Neural cell (in vitro differentiated cells): Measurements from ENCODE around the gene POU1F1. TPM values are rescaled to one million over a fixed set of nuclear protein-coding genes. Genes with fewer than 3 reads are reported as not detected.

Experiments
- H2AFZ ChIP-seq: fragments of 200-600, 300-800 bp; sonication (generic), shearing (Covaris generic); 2 replicates; pipeline ENCODE4 v1.6.0; 2014; ENCODE audit warnings: low read depth, mild to moderate bottlenecking, antibody characterized with exemption, low read length, moderate library complexity
- H3F3A ChIP-seq: fragments of 200-600 bp; shearing (Covaris generic); 2 replicates; pipeline ENCODE4 v1.6.1; 2016; ENCODE audit warnings: mild to moderate bottlenecking, moderate library complexity, mixed read lengths, antibody characterized with exemption, low read length; ENCODE audit not compliant: insufficient read depth, poor library complexity, severe bottlenecking
- H3K27ac ChIP-seq: fragments of 200-600, 300-800 bp; sonication (generic), shearing (Covaris generic); 2 replicates; pipeline ENCODE4 v1.5.1; 2014; ENCODE audit warnings: mild to moderate bottlenecking, low read length, moderate library complexity
- H3K27me3 ChIP-seq: fragments of 300-800, 200-600 bp; sonication (generic), shearing (Covaris generic); 2 replicates; pipeline ENCODE4 v1.6.0; 2014; ENCODE audit warnings: mild to moderate bottlenecking, low read depth, low read length, moderate library complexity; ENCODE audit not compliant: insufficient read depth
- H3K36me3 ChIP-seq: fragments of 300-800, 200-600 bp; sonication (generic), shearing (Covaris generic); 2 replicates; pipeline ENCODE4 v1.5.1; 2014; ENCODE audit warnings: mild to moderate bottlenecking, antibody characterized with exemption, low read length, moderate library complexity; ENCODE audit not compliant: insufficient read depth
- H3K4me2 ChIP-seq: fragments of 300-800, 200-600 bp; sonication (generic), shearing (Covaris generic); 2 replicates; pipeline ENCODE4 v1.6.0; 2014; ENCODE audit warnings: mild to moderate bottlenecking, low read length
- H3K4me3 ChIP-seq: fragments of 300-800, 200-600 bp; sonication (generic), shearing (Covaris generic); 2 replicates; pipeline ENCODE4 v1.5.1; 2014; ENCODE audit warnings: mild to moderate bottlenecking, low read length, moderate library complexity
- H3K79me2 ChIP-seq: fragments of 200-600 bp; shearing (Covaris generic); replicated peaks from 2 replicates; pipeline ENCODE4 v1.6.0; 2014; ENCODE audit warnings: mild to moderate bottlenecking, low read length, moderate library complexity; ENCODE audit not compliant: insufficient read depth
- H3K9ac ChIP-seq: fragments of 300-800, 200-600 bp; sonication (generic), shearing (Covaris generic); 2 replicates; pipeline ENCODE4 v1.6.1; 2016; ENCODE audit warnings: mild to moderate bottlenecking, low read length, mixed read lengths
- H3K9me2 ChIP-seq: fragments of 200-600 bp; shearing (Covaris generic); 2 replicates; pipeline ENCODE4 v1.6.1; 2016; ENCODE audit warnings: mild to moderate bottlenecking, low read length, mixed read lengths; ENCODE audit not compliant: insufficient read depth
- H3K9me3 ChIP-seq: fragments of 200-600, 300-800 bp; sonication (generic), shearing (Covaris generic); 2 replicates; pipeline ENCODE4 v1.6.1; 2016; ENCODE audit warnings: mild to moderate bottlenecking, mixed run types, low read length, moderate library complexity, mixed read lengths
- H4K20me1 ChIP-seq: fragments of 200-600 bp; shearing (Covaris generic); 2 replicates; pipeline ENCODE4 v1.6.1; 2016; ENCODE audit warnings: mild to moderate bottlenecking, mixed run types; ENCODE audit not compliant: insufficient read depth
- EP300 ChIP-seq: fragments of 450-650 bp; conservative IDR thresholded peaks from 2 replicates; pipeline ENCODE4 v1.6.1; 2014; ENCODE audit warnings: antibody characterized with exemption, mild to moderate bottlenecking, moderate library complexity; ENCODE audit not compliant: poor library complexity, severe bottlenecking
- EZH2 ChIP-seq: fragments of 200-600, 300-800 bp; shearing (Covaris generic), sonication (generic); IDR thresholded peaks from 2 replicates; pipeline ENCODE4 v1.6.1; 2014; ENCODE audit warnings: antibody characterized with exemption, low read length, borderline replicate concordance, mild to moderate bottlenecking; ENCODE audit not compliant: insufficient read depth, poor library complexity, severe bottlenecking
- MXI1 ChIP-seq: fragments of 450-650 bp; conservative IDR thresholded peaks from 2 replicates; pipeline ENCODE4 v1.6.1; 2014; ENCODE audit warnings: antibody characterized with exemption, mild to moderate bottlenecking; ENCODE audit not compliant: poor library complexity, severe bottlenecking
- POLR2AphosphoS5 ChIP-seq: IDR thresholded peaks from 2 replicates; pipeline ENCODE4 v1.6.1; 2012
- RAD21 ChIP-seq: fragments of 450-650 bp; conservative IDR thresholded peaks from 2 replicates; pipeline ENCODE4 v1.6.1; 2014; ENCODE audit warnings: antibody characterized with exemption, mild to moderate bottlenecking, moderate library complexity
- SMC3 ChIP-seq: fragments of 450-650 bp; conservative IDR thresholded peaks from 2 replicates; pipeline ENCODE4 v1.6.1; 2014; ENCODE audit warnings: antibody characterized with exemption, mild to moderate bottlenecking, moderate library complexity; ENCODE audit not compliant: poor library complexity
- TAF1 ChIP-seq: IDR thresholded peaks from 2 replicates; pipeline ENCODE4 v1.6.1; 2012; ENCODE audit warnings: low read depth
- polyA plus RNA-seq: library from polyadenylated mRNA; depleted of rRNA; stranded (reverse); fragments of >200 nt; gene quantifications from 2 replicates; pipeline ENCODE4 v1.2.3, GENCODE V29; 2014
- TF ChIP-seq, protein P1 (sequence below): fragments of 450-650 bp; IDR thresholded peaks from 2 replicates; pipeline ENCODE4 v1.5.1; 2014; ENCODE audit warnings: antibody characterized with exemption, mild to moderate bottlenecking, moderate library complexity; ENCODE audit not compliant: poor library complexity, severe bottlenecking
- TF ChIP-seq, protein P2 (sequence below): IDR thresholded peaks from 2 replicates; pipeline ENCODE4 v1.6.1; 2012; ENCODE audit warnings: borderline replicate concordance

The POU1F1 gene
- polyA plus RNA-seq, 1 donor from 2014 or later = not detected

DNA sequence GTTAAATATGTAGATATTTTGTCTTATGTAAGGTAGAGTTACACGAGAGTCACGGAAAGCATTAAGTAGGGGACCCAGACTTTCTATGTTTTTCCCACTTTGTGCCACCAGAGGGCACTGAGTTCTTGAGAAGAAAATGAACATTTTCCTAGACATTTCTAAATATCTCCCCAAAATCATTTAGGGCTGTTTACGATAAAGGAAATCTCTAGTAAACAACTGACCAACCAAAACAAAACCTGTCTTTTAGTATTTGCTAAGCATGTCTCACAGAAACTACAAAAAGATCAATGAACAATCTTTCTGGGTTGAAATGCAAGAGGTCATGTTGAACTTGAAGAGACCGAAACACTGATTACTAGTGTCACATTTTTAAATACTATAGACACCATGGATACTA, 16.1 kb downstream of the POU1F1 start:
- no peaks in the 10 kb centered on the region for H4K20me1 ChIP-seq
- no peaks in the 10 kb centered on the region for H3K9me3 ChIP-seq
- no peaks in the 10 kb centered on the region for H3K27me3 ChIP-seq
- no peak overlapping the region for H3K27ac ChIP-seq
- no peak overlapping the region for H3K9ac ChIP-seq
- H2AFZ ChIP-seq = no peak overlapping the region
- H3K4me2 ChIP-seq = no peak overlapping the region
- no peaks in the 10 kb centered on the region for H3K79me2 ChIP-seq
- no peak overlapping the region for H3K4me3 ChIP-seq
- no peaks in the 10 kb centered on the region for H3F3A ChIP-seq
- H3K9me2 ChIP-seq = no peaks in the 10 kb centered on the region
- TF ChIP-seq EP300 = no peak
- TF ChIP-seq RAD21 = peak; percentile 64
- TF ChIP-seq SMC3 = peak; percentile 69
- TF ChIP-seq, protein P1, sequence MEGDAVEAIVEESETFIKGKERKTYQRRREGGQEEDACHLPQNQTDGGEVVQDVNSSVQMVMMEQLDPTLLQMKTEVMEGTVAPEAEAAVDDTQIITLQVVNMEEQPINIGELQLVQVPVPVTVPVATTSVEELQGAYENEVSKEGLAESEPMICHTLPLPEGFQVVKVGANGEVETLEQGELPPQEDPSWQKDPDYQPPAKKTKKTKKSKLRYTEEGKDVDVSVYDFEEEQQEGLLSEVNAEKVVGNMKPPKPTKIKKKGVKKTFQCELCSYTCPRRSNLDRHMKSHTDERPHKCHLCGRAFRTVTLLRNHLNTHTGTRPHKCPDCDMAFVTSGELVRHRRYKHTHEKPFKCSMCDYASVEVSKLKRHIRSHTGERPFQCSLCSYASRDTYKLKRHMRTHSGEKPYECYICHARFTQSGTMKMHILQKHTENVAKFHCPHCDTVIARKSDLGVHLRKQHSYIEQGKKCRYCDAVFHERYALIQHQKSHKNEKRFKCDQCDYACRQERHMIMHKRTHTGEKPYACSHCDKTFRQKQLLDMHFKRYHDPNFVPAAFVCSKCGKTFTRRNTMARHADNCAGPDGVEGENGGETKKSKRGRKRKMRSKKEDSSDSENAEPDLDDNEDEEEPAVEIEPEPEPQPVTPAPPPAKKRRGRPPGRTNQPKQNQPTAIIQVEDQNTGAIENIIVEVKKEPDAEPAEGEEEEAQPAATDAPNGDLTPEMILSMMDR = peak; percentile 67
- TF ChIP-seq, protein P2, sequence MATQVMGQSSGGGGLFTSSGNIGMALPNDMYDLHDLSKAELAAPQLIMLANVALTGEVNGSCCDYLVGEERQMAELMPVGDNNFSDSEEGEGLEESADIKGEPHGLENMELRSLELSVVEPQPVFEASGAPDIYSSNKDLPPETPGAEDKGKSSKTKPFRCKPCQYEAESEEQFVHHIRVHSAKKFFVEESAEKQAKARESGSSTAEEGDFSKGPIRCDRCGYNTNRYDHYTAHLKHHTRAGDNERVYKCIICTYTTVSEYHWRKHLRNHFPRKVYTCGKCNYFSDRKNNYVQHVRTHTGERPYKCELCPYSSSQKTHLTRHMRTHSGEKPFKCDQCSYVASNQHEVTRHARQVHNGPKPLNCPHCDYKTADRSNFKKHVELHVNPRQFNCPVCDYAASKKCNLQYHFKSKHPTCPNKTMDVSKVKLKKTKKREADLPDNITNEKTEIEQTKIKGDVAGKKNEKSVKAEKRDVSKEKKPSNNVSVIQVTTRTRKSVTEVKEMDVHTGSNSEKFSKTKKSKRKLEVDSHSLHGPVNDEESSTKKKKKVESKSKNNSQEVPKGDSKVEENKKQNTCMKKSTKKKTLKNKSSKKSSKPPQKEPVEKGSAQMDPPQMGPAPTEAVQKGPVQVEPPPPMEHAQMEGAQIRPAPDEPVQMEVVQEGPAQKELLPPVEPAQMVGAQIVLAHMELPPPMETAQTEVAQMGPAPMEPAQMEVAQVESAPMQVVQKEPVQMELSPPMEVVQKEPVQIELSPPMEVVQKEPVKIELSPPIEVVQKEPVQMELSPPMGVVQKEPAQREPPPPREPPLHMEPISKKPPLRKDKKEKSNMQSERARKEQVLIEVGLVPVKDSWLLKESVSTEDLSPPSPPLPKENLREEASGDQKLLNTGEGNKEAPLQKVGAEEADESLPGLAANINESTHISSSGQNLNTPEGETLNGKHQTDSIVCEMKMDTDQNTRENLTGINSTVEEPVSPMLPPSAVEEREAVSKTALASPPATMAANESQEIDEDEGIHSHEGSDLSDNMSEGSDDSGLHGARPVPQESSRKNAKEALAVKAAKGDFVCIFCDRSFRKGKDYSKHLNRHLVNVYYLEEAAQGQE = no peak
- no peak for TF ChIP-seq MXI1
- no peak for TF ChIP-seq EZH2
- TF ChIP-seq POLR2AphosphoS5 = no peak
- no peak for TF ChIP-seq TAF1
- H3K36me3 ChIP-seq = no peaks in the 10 kb centered on the region

DNA sequence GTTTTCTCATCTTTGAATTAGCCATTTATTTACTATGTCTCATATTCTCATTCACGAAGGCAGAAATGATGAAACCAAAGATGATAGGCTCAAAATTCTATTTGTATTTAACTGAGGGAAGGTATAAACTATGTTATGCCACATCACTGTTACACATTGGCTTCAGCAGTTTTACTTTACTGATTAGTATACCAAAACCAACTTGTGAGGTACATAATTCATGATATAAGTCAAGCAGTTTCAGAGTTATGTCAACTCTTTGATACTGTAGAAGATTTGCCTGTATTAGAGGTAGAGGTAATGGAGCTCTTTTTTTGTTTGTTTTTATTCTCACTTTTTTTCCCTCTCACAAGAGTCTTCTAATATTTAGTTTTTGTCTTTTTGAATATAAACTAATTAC, 26.4 kb downstream of the POU1F1 start:
- Histone ChIP-seq H3F3A (no peaks in the 10 kb centered on the region), H3K36me3 (no peaks in the 10 kb centered on the region), H2AFZ (no peak overlapping the region), H3K27ac (no peak overlapping the region), H3K27me3 (no peaks in the 10 kb centered on the region), H3K4me2 (no peak overlapping the region), H3K9me3 (no peaks in the 10 kb centered on the region), H3K9ac (no peak overlapping the region), H3K4me3 (no peak overlapping the region), H3K9me2 (no peaks in the 10 kb centered on the region), H4K20me1 (no peaks in the 10 kb centered on the region), H3K79me2 (no peaks in the 10 kb centered on the region)
- no peak for TF ChIP-seq RAD21
- no peak for TF ChIP-seq POLR2AphosphoS5
- TF ChIP-seq SMC3 = no peak
- TF ChIP-seq EZH2 = no peak
- TF ChIP-seq, protein P1 = no peak
- TF ChIP-seq EP300 = no peak
- no peak for TF ChIP-seq MXI1
- TF ChIP-seq TAF1 = no peak
- TF ChIP-seq, protein P2 = no peak
